ENCODE measurements around the gene MYO5C. TPM values are rescaled to one million over a fixed set of nuclear protein-coding genes. Genes with fewer than 3 reads are reported as not detected.
"Not testable (repeated sequence)": the region's sequence is repeated elsewhere in the genome, so short reads cannot be mapped to it uniquely, and the experiment has no call there.

The MYO5C gene
- total and polyA plus RNA-seq, 2 donors (not counting 3 experiments of a cell fraction or from before 2014, with no cell fraction given) = 7.5 to 19.4 TPM

GRCh38 chr15:52165494-52166131 lies 130.0 kb downstream of the MYO5C start:
- H4K20me1 ChIP-seq (replicated peaks; ENCODE audit: control insufficient read depth, extremely low read depth, insufficient read depth, low read length); H3K9me3 ChIP-seq (replicated peaks; ENCODE audit: control insufficient read depth, insufficient read depth, low read length); H3K27me3 ChIP-seq (ENCODE audit: control insufficient read depth in 2 of 2, insufficient read depth in 2 of 2, low read length in 2 of 2); H3K4me2 ChIP-seq (ENCODE audit: insufficient read depth, low read length); H3K36me3 ChIP-seq (ENCODE audit: control insufficient read depth in 2 of 2, extremely low read depth in 1 of 2, insufficient read depth in 2 of 2, low read length in 2 of 2); BruUV-seq (replicated peaks); FAIRE-seq; H3K27ac ChIP-seq (ENCODE audit: insufficient read depth, low read depth, low read length); POLR2A ChIA-PET; dilution Hi-C loops (cut with MboI; ENCODE audit: extremely low pct_ligation_motif_present, low sequenced_read_pairs); H3K4me1 ChIP-seq (ENCODE audit: control insufficient read depth, extremely low read depth, insufficient read depth, low read length); H3K4me3 ChIP-seq (replicated peaks in 1 of 3; ENCODE audit: insufficient read depth in 1 of 3, low read depth in 1 of 3, low read length in 3 of 3); H3K79me2 ChIP-seq (ENCODE audit: control insufficient read depth, insufficient read depth, low read length); H2AFZ ChIP-seq (ENCODE audit: low read depth, low read length); H3K9me1 ChIP-seq (replicated peaks; ENCODE audit: control insufficient read depth, extremely low read depth, insufficient read depth, low read length); H3K9ac ChIP-seq (replicated peaks; ENCODE audit: extremely low read depth, insufficient read depth, low read length); DNase-seq (ENCODE audit: low read depth, low spot score); intact Hi-C loops (cut with micrococcal nuclease): not testable (repeated sequence)
- CTCF ChIA-PET = interaction anchor here (0.7 to 2.1 kb wide), 8 partner anchors 9 to 62 kb away, joined by 3 to 12 read pairs (median 4); no protein-coding TSS in a partner anchor

GRCh38 chr15:52164631-52165265 lies 130.9 kb downstream of the MYO5C start:
- FAIRE-seq (no peak), DNase-seq (ENCODE audit: low read depth, low spot score) (no peak)
- Histone ChIP-seq H3K9ac (replicated peaks; ENCODE audit: extremely low read depth, insufficient read depth, low read length) (no peak overlapping the region), H3K27me3 (ENCODE audit: control insufficient read depth in 2 of 2, insufficient read depth in 2 of 2, low read length in 2 of 2) (no peaks in the 10 kb centered on the region), H2AFZ (ENCODE audit: low read depth, low read length) (no peak overlapping the region), H3K4me3 (replicated peaks in 1 of 3; ENCODE audit: insufficient read depth in 1 of 3, low read depth in 1 of 3, low read length in 3 of 3) (no peak overlapping the region), H3K36me3 (ENCODE audit: control insufficient read depth in 2 of 2, extremely low read depth in 1 of 2, insufficient read depth in 2 of 2, low read length in 2 of 2) (no peaks in the 10 kb centered on the region), H3K79me2 (ENCODE audit: control insufficient read depth, insufficient read depth, low read length) (no peaks in the 10 kb centered on the region), H3K9me3 (replicated peaks; ENCODE audit: control insufficient read depth, insufficient read depth, low read length) (no peaks in the 10 kb centered on the region), H3K9me1 (replicated peaks; ENCODE audit: control insufficient read depth, extremely low read depth, insufficient read depth, low read length) (no peaks in the 10 kb centered on the region), H3K27ac (ENCODE audit: insufficient read depth, low read depth, low read length) (no peak overlapping the region), H4K20me1 (replicated peaks; ENCODE audit: control insufficient read depth, extremely low read depth, insufficient read depth, low read length) (no peaks in the 10 kb centered on the region), H3K4me1 (ENCODE audit: control insufficient read depth, extremely low read depth, insufficient read depth, low read length) (no peaks in the 10 kb centered on the region), H3K4me2 (ENCODE audit: insufficient read depth, low read length) (no peak overlapping the region)
- POLR2A ChIA-PET = interaction anchor here (0.7 kb wide), 1 partner anchor 9 kb away, joined by 4 read pairs; no protein-coding TSS in a partner anchor
- intact Hi-C loops (cut with micrococcal nuclease) (no loop called here), dilution Hi-C loops (cut with MboI; ENCODE audit: extremely low pct_ligation_motif_present, low sequenced_read_pairs) (no loop called here)
- no peak for TF ChIP-seq POLR2AphosphoS5 (IDR thresholded peaks at IDR 0.05; ENCODE audit: insufficient read depth, low read depth, low read length)
- no peak for TF ChIP-seq JUN (IDR thresholded peaks at IDR 0.05; ENCODE audit: borderline replicate concordance, insufficient read depth, insufficient read length, low read depth)
- TF ChIP-seq GATA2 (IDR thresholded peaks at IDR 0.05; ENCODE audit: insufficient read depth, insufficient read length, low read depth, low read length) = no peak
- TF ChIP-seq POLR2A (IDR thresholded peaks at IDR 0.05; ENCODE audit: low read depth, low read length) = no peak
- no peak for TF ChIP-seq CTCF (IDR thresholded peaks at IDR 0.05; ENCODE audit: extremely low read depth in 1 of 2, insufficient read depth in 1 of 2, low read depth in 1 of 2, low read length in 2 of 2)
- no peak for TF ChIP-seq FOS (IDR thresholded peaks at IDR 0.05; ENCODE audit: borderline replicate concordance, insufficient read depth, low read length)
- TF ChIP-seq MYC (IDR thresholded peaks at IDR 0.05; ENCODE audit: low read depth, low read length) = no peak
- TF ChIP-seq MAX (IDR thresholded peaks at IDR 0.05; ENCODE audit: insufficient read depth, insufficient read length) = no peak
- no TSS peak for BruUV-seq (replicated peaks)
- CTCF ChIA-PET = interaction anchor here (0.8 to 2.1 kb wide), 7 partner anchors 10 to 63 kb away, joined by 3 to 12 read pairs (median 4); no protein-coding TSS in a partner anchor
